ENCODE results near the gene MLX. TPM values are rescaled to one million over a fixed set of nuclear protein-coding genes. Genes with fewer than 3 reads are reported as not detected.
A peak's percentile ranks its signal among the peaks of the same experiment; 100 is the strongest.
"Not testable (repeated sequence)": the region's sequence is repeated elsewhere in the genome, so short reads cannot be mapped to it uniquely, and the experiment has no call there.

MLX gene
- polyA plus RNA-seq, 1 donor from 2014 or later: 44.8 TPM

DNA sequence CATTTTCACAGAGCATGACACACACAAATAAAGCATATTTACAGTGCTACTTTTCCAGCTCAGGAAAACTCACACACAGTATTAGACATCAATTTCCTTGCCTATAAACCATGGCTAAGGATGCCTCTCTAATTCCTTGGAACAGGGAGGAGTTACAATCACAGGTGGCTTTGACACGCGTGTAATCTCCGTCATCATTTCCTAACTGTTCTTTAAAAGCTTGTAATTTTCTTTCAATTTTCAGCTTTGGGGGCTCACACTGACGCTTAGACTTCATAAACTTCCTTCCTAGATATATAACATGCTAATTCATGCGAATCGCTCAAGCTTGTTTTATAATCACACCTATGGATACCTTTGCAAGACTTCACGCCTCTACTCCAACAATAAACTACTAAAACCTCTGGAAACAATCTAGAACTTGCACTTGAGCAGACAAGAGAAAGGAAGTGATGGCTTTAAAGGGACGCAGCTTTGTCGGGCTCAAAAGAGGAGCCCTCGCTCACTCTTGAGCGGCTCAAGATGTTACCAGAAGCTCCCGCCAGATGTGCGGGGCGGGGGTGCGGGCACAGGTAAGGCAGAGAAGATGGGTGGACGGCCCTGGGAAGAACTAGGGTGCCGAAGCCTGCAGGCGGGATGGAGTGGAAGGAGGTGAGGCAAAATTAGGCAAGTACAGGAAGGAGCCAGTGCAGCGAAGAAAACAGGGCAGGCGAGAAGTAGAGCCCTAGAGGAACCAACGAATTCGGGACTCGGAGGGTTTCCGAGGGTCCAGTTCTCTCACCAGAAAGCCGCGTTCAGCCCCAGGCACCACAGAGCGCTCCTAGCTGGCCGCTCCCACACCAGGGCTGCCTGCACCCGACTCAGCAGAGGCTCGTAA lies 41.6 kb downstream of the MLX start:
- Mint-ChIP-seq H3K4me1 (peaks cover 27 to 38% (median 28%) of the 10 kb centered on the region in 3 donors), H3K27ac (peak overlapping the region; percentile 88 to 98 (median 96)), H3K36me3 (no peaks in the 10 kb centered on the region), H3K9me3 (no peaks in the 10 kb centered on the region), H3K27me3 (no peaks in the 10 kb centered on the region), H3K4me3 (peak overlapping the region; percentile 96 to 100 (median 100))

DNA sequence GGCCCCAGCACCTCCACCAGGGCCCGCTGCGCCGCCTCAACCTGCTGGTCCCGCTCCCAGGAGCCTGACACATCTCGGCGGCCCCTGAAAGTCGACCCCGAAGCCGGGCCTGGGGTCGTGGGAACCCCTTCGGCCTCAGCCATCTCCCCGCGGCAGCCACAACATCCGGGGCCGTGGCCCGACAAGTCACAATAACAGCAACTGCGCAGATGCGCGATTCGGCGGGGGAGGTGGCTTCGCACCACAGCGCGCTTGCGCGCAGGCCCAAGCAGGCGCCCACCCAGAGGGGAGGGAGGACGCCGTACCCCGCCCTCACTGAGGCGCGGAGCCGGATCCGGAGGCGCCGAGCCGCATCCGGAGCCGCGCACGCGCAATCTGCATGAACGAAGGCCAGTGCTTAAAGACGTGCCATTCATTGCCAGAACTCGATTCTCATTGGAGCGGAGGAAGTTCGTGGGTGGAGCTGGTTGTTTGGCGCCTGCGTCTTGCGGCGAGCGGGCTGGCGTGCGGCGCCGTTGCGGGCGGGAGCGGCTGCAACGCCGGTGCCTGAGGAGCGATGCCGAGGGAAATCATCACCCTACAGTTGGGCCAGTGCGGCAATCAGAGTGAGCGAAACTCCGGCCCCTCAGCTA lies 42.4 kb downstream of the MLX start, which contains the start of the genes RETREG3 and TUBG1:
TSS of gene RETREG3 (minus strand) at position 193 of the 632 bp plus-strand sequence. CDS start at position 143, 50 bp downstream.
TSS of gene TUBG1 (plus strand) at position 502 of the 632 bp plus-strand sequence. CDS start at position 557, 55 bp downstream.
- H3K27me3 Mint-ChIP-seq: no peaks in the 10 kb centered on the region
- H3K36me3 Mint-ChIP-seq: no peaks in the 10 kb centered on the region
- H3K27ac Mint-ChIP-seq: peak within 1 kb of the TSS; percentile 88 to 98 (median 96)
- no peaks in the 10 kb centered on the region for H3K9me3 Mint-ChIP-seq
- peaks cover 22 to 33% (median 25%) of the 10 kb centered on the region in 3 donors for H3K4me1 Mint-ChIP-seq
- peak within 1 kb of the TSS; percentile 96 to 100 (median 100) for H3K4me3 Mint-ChIP-seq

- not testable (repeated sequence) for H3K36me3 Mint-ChIP-seq, H3K27me3 Mint-ChIP-seq, H3K9me3 Mint-ChIP-seq
- peak overlapping the region; percentile 96 to 100 (median 100) for H3K4me3 Mint-ChIP-seq
- peaks cover 14 to 26% (median 25%) of the 10 kb centered on the region in 3 donors for H3K4me1 Mint-ChIP-seq
- H3K27ac Mint-ChIP-seq: peak overlapping the region; percentile 88 to 98 (median 96)
These were observed 43.2 kb downstream of the MLX start for GRCh38 chr17:42609814-42610801.

DNA sequence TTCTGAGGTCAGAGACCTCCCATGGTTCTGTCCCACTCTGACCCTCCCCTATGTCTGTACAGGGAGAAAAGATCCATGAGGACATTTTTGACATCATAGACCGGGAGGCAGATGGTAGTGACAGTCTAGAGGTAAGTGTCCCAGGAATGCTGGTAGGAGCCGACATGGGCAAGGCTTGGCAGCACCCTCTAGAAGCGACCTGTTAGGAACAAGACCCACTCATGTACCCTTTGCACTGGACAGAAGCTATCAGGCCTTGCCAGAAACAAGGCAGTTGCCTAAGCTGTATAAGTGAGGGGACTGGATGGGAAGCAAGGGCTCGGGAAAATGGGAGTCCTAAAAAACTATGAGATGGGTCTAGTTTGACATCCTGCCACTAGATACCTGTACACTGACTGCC lies 45.1 kb downstream of the MLX start:
- no peaks in the 10 kb centered on the region for H3K27me3 Mint-ChIP-seq

GRCh38 chr17:42613699-42614295 lies 46.9 kb downstream of the MLX start:
- no peak overlapping the region for H3K27ac Mint-ChIP-seq
- peak overlapping the region in 1 of 4 donors; percentile 23 for H3K4me3 Mint-ChIP-seq
- peaks cover 8 to 13% (median 12%) of the 10 kb centered on the region in 3 donors for H3K4me1 Mint-ChIP-seq
- no peaks in the 10 kb centered on the region for H3K9me3 Mint-ChIP-seq
- H3K27me3 Mint-ChIP-seq: no peaks in the 10 kb centered on the region
- no peaks in the 10 kb centered on the region for H3K36me3 Mint-ChIP-seq

More for the DNA sequence above, 45.1 kb downstream of the MLX start:
- Mint-ChIP-seq H3K4me1 (peaks cover 5 to 11% (median 10%) of the 10 kb centered on the region in 3 donors), H3K4me3 (peak overlapping the region in 1 of 4 donors; percentile 81), H3K9me3 (no peaks in the 10 kb centered on the region), H3K36me3 (no peaks in the 10 kb centered on the region), H3K27ac (no peak overlapping the region)

DNA sequence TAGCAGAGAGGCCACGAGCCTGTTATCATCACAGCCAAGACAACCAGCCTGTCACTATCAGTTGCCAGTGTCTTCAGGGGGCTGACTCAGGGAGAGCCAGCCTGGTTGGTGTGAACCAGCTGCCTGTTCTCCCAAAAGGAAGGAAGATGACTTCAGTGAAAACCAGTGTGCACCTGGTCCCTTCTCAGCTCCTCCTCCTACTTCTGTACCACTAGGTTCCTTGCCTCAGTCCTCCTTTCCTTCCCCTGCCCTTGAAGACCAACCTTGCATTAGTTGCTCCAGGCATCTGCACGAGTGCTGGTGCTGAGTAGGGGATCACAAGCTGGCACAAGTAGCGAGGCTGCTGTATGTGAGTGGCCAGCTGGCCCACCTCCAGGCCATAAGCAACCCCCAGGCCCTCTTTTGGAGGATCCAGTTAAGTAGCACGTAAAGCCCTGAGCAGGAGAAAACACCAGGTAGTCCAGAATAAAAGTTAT lies 51.1 kb downstream of the MLX start:
- Mint-ChIP-seq H3K36me3 (no peaks in the 10 kb centered on the region), H3K4me1 (peaks cover 8 to 12% (median 10%) of the 10 kb centered on the region in 3 donors), H3K9me3 (no peaks in the 10 kb centered on the region), H3K27ac (peak overlapping the region in 1 of 3 donors; percentile 80), H3K4me3 (peak overlapping the region in 2 of 4 donors; percentile 61 to 70), H3K27me3 (no peaks in the 10 kb centered on the region)

GRCh38 chr17:42618442-42619150 lies 51.7 kb downstream of the MLX start:
- Mint-ChIP-seq H3K9me3 (no peaks in the 10 kb centered on the region), H3K4me3 (peak overlapping the region in 3 of 4 donors; percentile 57 to 63 (median 61)), H3K36me3 (no peaks in the 10 kb centered on the region), H3K27me3 (no peaks in the 10 kb centered on the region), H3K27ac (peak overlapping the region in 2 of 3 donors; percentile 19 to 80), H3K4me1 (peaks cover 8 to 12% (median 10%) of the 10 kb centered on the region in 3 donors)

DNA sequence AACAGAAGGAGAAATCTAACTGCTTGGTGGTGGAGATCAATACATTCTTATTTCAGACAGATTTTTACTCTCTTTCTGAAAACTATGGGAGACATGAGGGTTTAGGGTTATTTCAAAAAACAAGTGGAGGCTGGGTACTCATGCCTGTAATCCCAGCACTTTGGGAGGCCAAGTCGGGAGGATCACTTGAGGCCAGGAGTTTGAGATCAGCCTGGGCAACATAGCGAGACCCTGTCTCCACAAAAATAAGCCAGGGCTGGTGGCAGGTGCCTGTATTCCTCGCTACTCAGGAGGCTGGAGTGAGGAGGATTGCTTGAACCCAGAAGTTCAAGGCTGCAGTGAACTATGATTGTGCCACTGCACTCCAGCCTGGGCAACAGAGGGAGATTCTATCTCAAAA lies 55.1 kb downstream of the MLX start:
- peaks cover 8 to 12% (median 10%) of the 10 kb centered on the region in 3 donors for H3K4me1 Mint-ChIP-seq
- not testable (repeated sequence) for H3K36me3 Mint-ChIP-seq, H3K9me3 Mint-ChIP-seq, H3K4me3 Mint-ChIP-seq, H3K27ac Mint-ChIP-seq, H3K27me3 Mint-ChIP-seq

Other genes with a start within 250 kb of the MLX start
- 106 TPM for gene STAT3, start 178.7 kb upstream of the MLX start, polyA plus RNA-seq
- gene CAVIN1, start 143.8 kb upstream of the MLX start, polyA plus RNA-seq: not detected
- 17.2 TPM for gene ATP6V0A1, start 108.2 kb upstream of the MLX start, polyA plus RNA-seq
- 14.4 TPM for gene NAGLU, start 30.9 kb upstream of the MLX start, polyA plus RNA-seq
- gene HSD17B1, start 14.2 kb upstream of the MLX start, polyA plus RNA-seq: 0.39 TPM
- 64.9 TPM for gene COASY, start 5.0 kb upstream of the MLX start, polyA plus RNA-seq
- gene PSMC3IP, start 10.6 kb downstream of the MLX start, polyA plus RNA-seq: 2.9 TPM
- gene RETREG3, start 42.3 kb downstream of the MLX start, polyA plus RNA-seq: 105 TPM
- 11.8 TPM for gene TUBG1, start 42.6 kb downstream of the MLX start, polyA plus RNA-seq
- gene TUBG2, start 92.2 kb downstream of the MLX start, polyA plus RNA-seq: 2.5 TPM
- gene PLEKHH3, start 109.9 kb downstream of the MLX start, polyA plus RNA-seq: 1.1 TPM
- 2.1 TPM for gene CCR10, start 114.7 kb downstream of the MLX start, polyA plus RNA-seq
- gene CNTNAP1, start 115.4 kb downstream of the MLX start, polyA plus RNA-seq: 1.1 TPM
- 37.4 TPM for gene EZH1, start 177.9 kb downstream of the MLX start, polyA plus RNA-seq
- gene RAMP2, start 194.1 kb downstream of the MLX start, polyA plus RNA-seq: not detected
- gene VPS25, start 206.3 kb downstream of the MLX start, polyA plus RNA-seq: 45.6 TPM
- not detected for gene WNK4, start 213.5 kb downstream of the MLX start, polyA plus RNA-seq
- gene COA3, start 231.6 kb downstream of the MLX start, polyA plus RNA-seq: 117 TPM
- gene CNTD1, start 231.8 kb downstream of the MLX start, polyA plus RNA-seq: 0.41 TPM

Measured in IgD-negative memory B cell (primary cell).